Dedifferentiated amniotic fluid mesenchymal stem cell (primary cell): ENCODE data around the gene SEL1L.
"Not testable (repeated sequence)": the region's sequence is repeated elsewhere in the genome, so short reads cannot be mapped to it uniquely, and the experiment has no call there.

Experiments used
- DNase-seq: peaks from one replicate; pipeline ENCODE4 v3.0.0-alpha.2; 2016; ENCODE audit errors: extremely low spot score

Gene SEL1L

GRCh38 chr14:81533536-81534343 is at the start of gene SEL1L:
Gene SEL1L, minus strand, starts transcription at chr14:81533853. Its CDS starts 109 bp downstream, at chr14:81533744.
- peak; percentile 100 for DNase-seq

GRCh38 chr14:81582420-81582819 is 48.8 kb upstream of the SEL1L start:
- no peak for DNase-seq

GRCh38 chr14:81579115-81579514 is 45.5 kb upstream of the SEL1L start:
- no peak for DNase-seq

GRCh38 chr14:81571437-81571836 is 37.8 kb upstream of the SEL1L start:
- no peak for DNase-seq

- DNase-seq = no peak
These were observed 33.6 kb upstream of the SEL1L start for GRCh38 chr14:81567302-81567701.

GRCh38 chr14:81565441-81566290 is 32.0 kb upstream of the SEL1L start:
- DNase-seq = peak; percentile 19

- no peak for DNase-seq
These were observed 29.2 kb upstream of the SEL1L start for GRCh38 chr14:81562818-81563217.

GRCh38 chr14:81561084-81561775 is 27.6 kb upstream of the SEL1L start:
- DNase-seq = no peak

- no peak for DNase-seq
These were observed 25.7 kb upstream of the SEL1L start for GRCh38 chr14:81559385-81559784.

- DNase-seq = peak; percentile 51
These were observed 23.5 kb upstream of the SEL1L start for GRCh38 chr14:81557146-81557545.

- DNase-seq = no peak
These were observed 22.0 kb upstream of the SEL1L start for GRCh38 chr14:81555684-81556083.

GRCh38 chr14:81555051-81555450 is 21.4 kb upstream of the SEL1L start:
- no peak for DNase-seq

GRCh38 chr14:81551471-81551870 is 17.8 kb upstream of the SEL1L start:
- DNase-seq = no peak

GRCh38 chr14:81550001-81550637 is 16.5 kb upstream of the SEL1L start:
- DNase-seq = no peak

- DNase-seq = not testable (repeated sequence)
These were observed 7.6 kb upstream of the SEL1L start for GRCh38 chr14:81541206-81541605.

GRCh38 chr14:81537193-81537592 is 3.5 kb upstream of the SEL1L start:
- no peak for DNase-seq

- no peak for DNase-seq
These were observed 2.7 kb upstream of the SEL1L start for GRCh38 chr14:81536241-81536771.

- DNase-seq = no peak
These were observed 1.9 kb upstream of the SEL1L start for GRCh38 chr14:81535396-81536164.

- DNase-seq = no peak
These were observed 939 bp upstream of the SEL1L start for GRCh38 chr14:81534510-81535074.

GRCh38 chr14:81533212-81533535 is 479 bp downstream of the SEL1L start:
- no peak for DNase-seq

- DNase-seq = peak; percentile 92
These were observed 4.3 kb downstream of the SEL1L start for GRCh38 chr14:81529391-81529790.
